PC-3 (cell line): Measurements from ENCODE around the gene KCNH4. TPM values are rescaled to one million over a fixed set of nuclear protein-coding genes. Genes with fewer than 3 reads are reported as not detected.
"Not testable (repeated sequence)": the region's sequence is repeated elsewhere in the genome, so short reads cannot be mapped to it uniquely, and the experiment has no call there.

Source experiments
- ATAC-seq: fragments of 200-7000 bp; cut with Tn5 transposase; 2 replicates; pipeline ENCODE4 v1.9.1; 2020; ENCODE audit warnings: mild to moderate bottlenecking, moderate library complexity
- BruUV-seq: library from RNA; stranded (reverse); fragments of 400-500 nt; replicated peaks from 2 replicates; lab custom pipeline; 2021; lab: Mats Ljungman, UMichigan
- CTCF ChIA-PET: fragments of 300-600 bp; sonication (Branson Sonifier 250); formaldehyde crosslinking; loops from one replicate; lab custom pipeline; 2022; ENCODE audit warnings: antibody characterized with exemption; lab: Charles Lee
- POLR2A ChIA-PET: fragments of 300-600 bp; sonication (Branson Sonifier 250); formaldehyde crosslinking; loops from one replicate; lab custom pipeline; 2022; ENCODE audit warnings: antibody characterized with exemption; ENCODE audit not compliant: unreplicated experiment; lab: Charles Lee
- DNase-seq: peaks from one replicate; pipeline ENCODE4 v3.0.0-alpha.2; 2015
- H2AFZ ChIP-seq: fragments of 300-600 bp; sonication (generic); 2 replicates; pipeline ENCODE4 v1.6.0; 2016; ENCODE audit warnings: antibody characterized with exemption, low read length
- H3F3A ChIP-seq: fragments of 300-600 bp; sonication (generic); one replicate; pipeline ENCODE4 v1.6.0; 2017; ENCODE audit warnings: antibody characterized with exemption, low read length, control low read depth, mild to moderate bottlenecking; ENCODE audit not compliant: unreplicated experiment
- H3K27ac ChIP-seq: fragments of 300-600 bp; sonication (generic); 2 replicates; pipeline ENCODE4 v1.5.1; 2016; ENCODE audit warnings: mild to moderate bottlenecking, low read length
- H3K27me3 ChIP-seq: fragments of 300-600 bp; sonication (generic); 2 replicates; pipeline ENCODE4 v1.6.1; 2016; ENCODE audit warnings: low read length, mixed read lengths
- H3K36me3 ChIP-seq: fragments of 300-600 bp; sonication (generic); 2 replicates; pipeline ENCODE4 v1.6.1; 2016; ENCODE audit warnings: low read depth, mixed run types, low read length, mixed read lengths
- H3K4me1 ChIP-seq: fragments of 300-600 bp; sonication (generic); 2 replicates; pipeline ENCODE4 v1.5.1; 2016; ENCODE audit warnings: low read length; ENCODE audit not compliant: insufficient read depth
- H3K4me2 ChIP-seq: fragments of 300-600 bp; sonication (generic); 2 replicates; pipeline ENCODE4 v1.6.0; 2016; ENCODE audit warnings: low read length
- H3K4me3 ChIP-seq: fragments of 300-600 bp; sonication (generic); 2 replicates; pipeline ENCODE4 v1.5.1; 2016; ENCODE audit warnings: mild to moderate bottlenecking, low read length, mixed read lengths
- H3K79me2 ChIP-seq: fragments of 300-600 bp; sonication (generic); 2 replicates; pipeline ENCODE4 v1.6.1; 2017; ENCODE audit warnings: low read length, mixed read lengths
- H3K9ac ChIP-seq: fragments of 300-600 bp; sonication (generic); 2 replicates; pipeline ENCODE4 v1.6.0; 2016; ENCODE audit warnings: mild to moderate bottlenecking, low read length
- H3K9me2 ChIP-seq: fragments of 300-600 bp; sonication (generic); replicated peaks from 2 replicates; pipeline ENCODE4 v1.6.1; 2016; ENCODE audit warnings: mixed run types, low read length, mixed read lengths
- H3K9me3 ChIP-seq: fragments of 300-600 bp; sonication (generic); 2 replicates; pipeline ENCODE4 v1.6.1; 2016; ENCODE audit warnings: low read length, mixed read lengths
- H4K20me1 ChIP-seq: fragments of 300-600 bp; sonication (generic); 2 replicates; pipeline ENCODE4 v1.6.1; 2016; ENCODE audit warnings: low read length, mixed read lengths
- EZH2 ChIP-seq: fragments of 300-600 bp; sonication (generic); IDR thresholded peaks from one replicate; pipeline ENCODE4 v1.6.1; 2017; ENCODE audit warnings: antibody characterized with exemption, mild to moderate bottlenecking, low read length; ENCODE audit not compliant: unreplicated experiment
- EZH2phosphoT487 ChIP-seq: fragments of 300-600 bp; sonication (generic); IDR thresholded peaks from 2 replicates; pipeline ENCODE4 v1.6.1; 2018; ENCODE audit warnings: mild to moderate bottlenecking, antibody characterized with exemption, low read length, borderline replicate concordance
- intact Hi-C: fragments of 100-400 bp; cut with micrococcal nuclease; formaldehyde crosslinking; loops from 2 replicates; pipeline ENCODE4 v1.9.0; 2023
- total RNA-seq: library from RNA; depleted of rRNA; stranded (reverse); fragments of >200 nt; gene quantifications from 2 replicates; pipeline ENCODE4 v1.2.3, GENCODE V29; 2014
- TF ChIP-seq, protein P1 (sequence below): fragments of 300-600 bp; sonication (generic); conservative IDR thresholded peaks from 2 replicates; pipeline ENCODE4 v1.5.1; 2017; ENCODE audit warnings: antibody characterized with exemption, low read depth, mild to moderate bottlenecking, low read length

The KCNH4 gene
- total RNA-seq, 1 experiment from 2014 or later, result not detected

- no peaks in the 10 kb centered on the region for H3K36me3 ChIP-seq
- no peak overlapping the region for H3K4me2 ChIP-seq
- H3K9me2 ChIP-seq, result no peaks in the 10 kb centered on the region
- no peaks in the 10 kb centered on the region for H3K9me3 ChIP-seq
- DNase-seq (no peak), ATAC-seq (no peak)
- no peak overlapping the region for H3K4me3 ChIP-seq
- CTCF ChIA-PET, result no interaction called here
- H3K9ac ChIP-seq, result no peak overlapping the region
- BruUV-seq, result no TSS peak
- no peak overlapping the region for H2AFZ ChIP-seq
- no peak overlapping the region for H3K27ac ChIP-seq
- H3K79me2 ChIP-seq, result no peaks in the 10 kb centered on the region
- POLR2A ChIA-PET, result no interaction called here
- no peaks in the 10 kb centered on the region for H3K4me1 ChIP-seq
- H3K27me3 ChIP-seq, result no peaks in the 10 kb centered on the region
- H4K20me1 ChIP-seq, result no peaks in the 10 kb centered on the region
- intact Hi-C loops, result no loop called here
- no peaks in the 10 kb centered on the region for H3F3A ChIP-seq
- TF ChIP-seq, protein P1, sequence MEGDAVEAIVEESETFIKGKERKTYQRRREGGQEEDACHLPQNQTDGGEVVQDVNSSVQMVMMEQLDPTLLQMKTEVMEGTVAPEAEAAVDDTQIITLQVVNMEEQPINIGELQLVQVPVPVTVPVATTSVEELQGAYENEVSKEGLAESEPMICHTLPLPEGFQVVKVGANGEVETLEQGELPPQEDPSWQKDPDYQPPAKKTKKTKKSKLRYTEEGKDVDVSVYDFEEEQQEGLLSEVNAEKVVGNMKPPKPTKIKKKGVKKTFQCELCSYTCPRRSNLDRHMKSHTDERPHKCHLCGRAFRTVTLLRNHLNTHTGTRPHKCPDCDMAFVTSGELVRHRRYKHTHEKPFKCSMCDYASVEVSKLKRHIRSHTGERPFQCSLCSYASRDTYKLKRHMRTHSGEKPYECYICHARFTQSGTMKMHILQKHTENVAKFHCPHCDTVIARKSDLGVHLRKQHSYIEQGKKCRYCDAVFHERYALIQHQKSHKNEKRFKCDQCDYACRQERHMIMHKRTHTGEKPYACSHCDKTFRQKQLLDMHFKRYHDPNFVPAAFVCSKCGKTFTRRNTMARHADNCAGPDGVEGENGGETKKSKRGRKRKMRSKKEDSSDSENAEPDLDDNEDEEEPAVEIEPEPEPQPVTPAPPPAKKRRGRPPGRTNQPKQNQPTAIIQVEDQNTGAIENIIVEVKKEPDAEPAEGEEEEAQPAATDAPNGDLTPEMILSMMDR, result no peak
- TF ChIP-seq EZH2phosphoT487 (no peak), EZH2 (no peak)
Measured at GRCh38 chr17:42153919-42154742, 26.8 kb downstream of the KCNH4 start.

GRCh38 chr17:42146911-42147607 lies 33.9 kb downstream of the KCNH4 start:
- no peaks in the 10 kb centered on the region for H3K79me2 ChIP-seq
- no peaks in the 10 kb centered on the region for H3F3A ChIP-seq
- no peaks in the 10 kb centered on the region for H3K9me3 ChIP-seq
- H4K20me1 ChIP-seq, result no peaks in the 10 kb centered on the region
- TF ChIP-seq, protein P1, result no peak
- TF ChIP-seq EZH2phosphoT487 (no peak), EZH2 (no peak)
- no peaks in the 10 kb centered on the region for H3K36me3 ChIP-seq
- H2AFZ ChIP-seq, result no peak overlapping the region
- H3K9ac ChIP-seq, result no peak overlapping the region
- ATAC-seq, result no peak
- no TSS peak for BruUV-seq
- ChIA-PET POLR2A (no interaction called here), CTCF (no interaction called here)
- no peaks in the 10 kb centered on the region for H3K4me1 ChIP-seq
- intact Hi-C loops, result no loop called here
- H3K27ac ChIP-seq, result no peak overlapping the region
- no peak overlapping the region for H3K4me3 ChIP-seq
- no peak overlapping the region for H3K4me2 ChIP-seq
- H3K27me3 ChIP-seq, result no peaks in the 10 kb centered on the region
- DNase-seq, result no peak
- no peaks in the 10 kb centered on the region for H3K9me2 ChIP-seq

DNA sequence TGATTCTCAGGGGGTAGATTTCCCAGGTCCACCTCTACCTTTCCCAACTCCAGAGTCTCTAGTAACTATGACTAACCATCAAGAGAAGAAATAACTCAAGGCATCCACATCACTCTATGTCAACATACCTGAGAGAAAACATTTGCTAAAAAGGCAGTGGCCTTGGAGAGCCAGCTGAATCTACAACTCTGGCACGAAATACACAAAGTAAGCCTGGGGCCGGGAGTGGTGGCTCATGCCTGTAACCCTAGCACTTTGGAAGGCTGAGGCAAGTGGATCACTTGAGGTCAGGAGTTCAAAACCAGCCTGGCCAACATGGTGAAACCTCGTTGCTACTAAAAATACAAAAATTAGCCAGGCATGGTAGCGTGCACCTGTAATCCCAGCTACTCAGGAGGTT lies 37.8 kb downstream of the KCNH4 start:
- H3K27ac ChIP-seq, H3K36me3 ChIP-seq, H4K20me1 ChIP-seq, H3K4me3 ChIP-seq, ATAC-seq, intact Hi-C loops, H3K79me2 ChIP-seq, H3K9me2 ChIP-seq, H3K27me3 ChIP-seq, BruUV-seq, DNase-seq, H3K9ac ChIP-seq, H3K4me1 ChIP-seq, H2AFZ ChIP-seq, H3F3A ChIP-seq, POLR2A ChIA-PET, CTCF ChIA-PET, H3K4me2 ChIP-seq, H3K9me3 ChIP-seq: not testable (repeated sequence)
